ENCODE results near the gene STARD3.

- TF ChIP-seq, protein P1, sequence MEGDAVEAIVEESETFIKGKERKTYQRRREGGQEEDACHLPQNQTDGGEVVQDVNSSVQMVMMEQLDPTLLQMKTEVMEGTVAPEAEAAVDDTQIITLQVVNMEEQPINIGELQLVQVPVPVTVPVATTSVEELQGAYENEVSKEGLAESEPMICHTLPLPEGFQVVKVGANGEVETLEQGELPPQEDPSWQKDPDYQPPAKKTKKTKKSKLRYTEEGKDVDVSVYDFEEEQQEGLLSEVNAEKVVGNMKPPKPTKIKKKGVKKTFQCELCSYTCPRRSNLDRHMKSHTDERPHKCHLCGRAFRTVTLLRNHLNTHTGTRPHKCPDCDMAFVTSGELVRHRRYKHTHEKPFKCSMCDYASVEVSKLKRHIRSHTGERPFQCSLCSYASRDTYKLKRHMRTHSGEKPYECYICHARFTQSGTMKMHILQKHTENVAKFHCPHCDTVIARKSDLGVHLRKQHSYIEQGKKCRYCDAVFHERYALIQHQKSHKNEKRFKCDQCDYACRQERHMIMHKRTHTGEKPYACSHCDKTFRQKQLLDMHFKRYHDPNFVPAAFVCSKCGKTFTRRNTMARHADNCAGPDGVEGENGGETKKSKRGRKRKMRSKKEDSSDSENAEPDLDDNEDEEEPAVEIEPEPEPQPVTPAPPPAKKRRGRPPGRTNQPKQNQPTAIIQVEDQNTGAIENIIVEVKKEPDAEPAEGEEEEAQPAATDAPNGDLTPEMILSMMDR (IDR thresholded peaks at IDR 0.05; ENCODE audit: insufficient read depth, low read depth, low read length), result no peak
- TF ChIP-seq EZH2 (IDR thresholded peaks at IDR 0.05; ENCODE audit: insufficient read depth, low read length), result peak; percentile 43
Observed at GRCh38 chr17:39667262-39667944, 30.5 kb downstream of the STARD3 start.
